Measurements from ENCODE around the gene UHRF1. TPM values are rescaled to one million over a fixed set of nuclear protein-coding genes. Genes with fewer than 3 reads are reported as not detected.

UHRF1 gene
- polyA plus RNA-seq, 1 of the 3 experiments (the other 2 are of a cell fraction): 43.4 TPM

DNA sequence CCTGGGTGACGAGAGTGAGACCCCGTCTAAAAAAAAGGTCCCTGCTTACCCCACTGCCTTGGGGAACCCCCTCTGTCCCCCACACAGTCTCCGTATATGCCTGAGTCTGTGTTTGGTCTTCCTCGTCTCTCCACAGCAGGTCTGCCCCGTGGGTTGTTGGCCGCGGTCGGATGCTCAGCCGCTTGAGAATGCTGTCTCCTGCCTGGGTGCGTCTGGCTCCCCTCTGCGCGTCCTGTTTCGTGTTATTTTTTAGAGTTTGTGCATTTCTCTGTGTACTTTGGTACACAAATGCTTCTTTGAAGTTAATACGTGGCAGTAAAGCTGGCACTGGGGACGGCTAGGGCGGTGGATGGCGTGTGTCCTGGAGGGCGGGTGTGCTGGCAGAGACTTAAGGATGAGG, 94.5 kb downstream of the UHRF1 start (continued):
- no peak for TF ChIP-seq POLR2AphosphoS5 (IDR thresholded peaks at IDR 0.05; ENCODE audit: low read depth, low read length)

DNA sequence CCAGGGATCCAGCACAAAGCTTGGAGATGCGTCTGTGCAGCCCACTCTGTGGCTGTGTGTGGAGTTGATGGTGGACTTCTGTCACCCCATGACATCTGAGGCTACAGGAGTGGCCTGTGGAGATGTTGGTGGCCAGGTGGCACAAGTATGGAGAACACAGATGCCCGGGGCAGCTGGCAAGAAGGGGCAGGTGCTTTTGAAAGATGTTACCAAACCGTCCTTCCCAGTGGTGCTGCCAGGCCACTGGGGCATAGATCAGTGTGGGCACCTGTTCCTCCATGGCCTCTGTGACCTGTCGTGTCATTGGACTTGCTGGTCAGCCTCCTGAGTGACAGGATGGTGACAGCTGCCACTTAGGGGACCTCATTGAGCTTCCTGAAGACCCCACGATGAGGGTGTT, 95.8 kb downstream of the UHRF1 start:
- no peak overlapping the region for H3K9ac ChIP-seq
- no peaks in the 10 kb centered on the region for H3K9me3 ChIP-seq
- H3K4me2 ChIP-seq: no peak overlapping the region
- ChIA-PET POLR2A (interaction anchor here (0.6 kb wide), 1 partner anchor 118 kb away, joined by 7 read pairs; no protein-coding TSS in a partner anchor), CTCF (interaction anchor here (1.2 kb wide), 1 partner anchor 26 kb away, joined by 4 read pairs; no protein-coding TSS in a partner anchor)
- no peak overlapping the region for H3K27ac ChIP-seq (ENCODE audit: low read depth in 2 of 2, low read length in 1 of 2)
- peaks cover 0 to 13% of the 10 kb centered on the region in 2 experiments for H3K36me3 ChIP-seq (replicated peaks in 1 of 2; ENCODE audit: control insufficient read depth in 1 of 2, insufficient read depth in 2 of 2, low read length in 1 of 2)
- peaks cover 100% of the 10 kb centered on the region for H3K79me2 ChIP-seq (ENCODE audit: insufficient read depth)
- no peaks in the 10 kb centered on the region for H3K27me3 ChIP-seq (ENCODE audit: insufficient read depth)
- peaks cover 0 to 9% of the 10 kb centered on the region in 2 experiments; a peak in 1 of 4 replicates for H3K4me1 ChIP-seq (ENCODE audit: control insufficient read depth in 1 of 2, insufficient read depth in 2 of 2, low read depth in 1 of 2, low read length in 1 of 2)
- H3K9me2 ChIP-seq: no peaks in the 10 kb centered on the region
- H3F3A ChIP-seq (replicated peaks; ENCODE audit: insufficient read depth): peaks cover 12% of the 10 kb centered on the region
- no peak for DNase-seq
- H3K4me3 ChIP-seq (ENCODE audit: low read depth in 2 of 2, low read length in 1 of 2): no peak overlapping the region
- peaks cover 85% of the 10 kb centered on the region for H4K20me1 ChIP-seq (ENCODE audit: insufficient read depth)
- TF ChIP-seq, protein P1, sequence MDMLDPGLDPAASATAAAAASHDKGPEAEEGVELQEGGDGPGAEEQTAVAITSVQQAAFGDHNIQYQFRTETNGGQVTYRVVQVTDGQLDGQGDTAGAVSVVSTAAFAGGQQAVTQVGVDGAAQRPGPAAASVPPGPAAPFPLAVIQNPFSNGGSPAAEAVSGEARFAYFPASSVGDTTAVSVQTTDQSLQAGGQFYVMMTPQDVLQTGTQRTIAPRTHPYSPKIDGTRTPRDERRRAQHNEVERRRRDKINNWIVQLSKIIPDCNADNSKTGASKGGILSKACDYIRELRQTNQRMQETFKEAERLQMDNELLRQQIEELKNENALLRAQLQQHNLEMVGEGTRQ (IDR thresholded peaks at IDR 0.05; ENCODE audit: borderline replicate concordance, low read depth, low read length): no peak
- no peak for TF ChIP-seq FOSL2 (IDR thresholded peaks at IDR 0.05; ENCODE audit: borderline replicate concordance, low read depth)
- no peak for TF ChIP-seq FOXJ3 (CRISPR knock-in tag; IDR thresholded peaks at IDR 0.05)
- TF ChIP-seq GATA2 (CRISPR knock-in tag; IDR thresholded peaks at IDR 0.05): no peak
- TF ChIP-seq, protein P2, sequence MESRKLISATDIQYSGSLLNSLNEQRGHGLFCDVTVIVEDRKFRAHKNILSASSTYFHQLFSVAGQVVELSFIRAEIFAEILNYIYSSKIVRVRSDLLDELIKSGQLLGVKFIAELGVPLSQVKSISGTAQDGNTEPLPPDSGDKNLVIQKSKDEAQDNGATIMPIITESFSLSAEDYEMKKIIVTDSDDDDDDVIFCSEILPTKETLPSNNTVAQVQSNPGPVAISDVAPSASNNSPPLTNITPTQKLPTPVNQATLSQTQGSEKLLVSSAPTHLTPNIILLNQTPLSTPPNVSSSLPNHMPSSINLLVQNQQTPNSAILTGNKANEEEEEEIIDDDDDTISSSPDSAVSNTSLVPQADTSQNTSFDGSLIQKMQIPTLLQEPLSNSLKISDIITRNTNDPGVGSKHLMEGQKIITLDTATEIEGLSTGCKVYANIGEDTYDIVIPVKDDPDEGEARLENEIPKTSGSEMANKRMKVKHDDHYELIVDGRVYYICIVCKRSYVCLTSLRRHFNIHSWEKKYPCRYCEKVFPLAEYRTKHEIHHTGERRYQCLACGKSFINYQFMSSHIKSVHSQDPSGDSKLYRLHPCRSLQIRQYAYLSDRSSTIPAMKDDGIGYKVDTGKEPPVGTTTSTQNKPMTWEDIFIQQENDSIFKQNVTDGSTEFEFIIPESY (IDR thresholded peaks at IDR 0.05; ENCODE audit: borderline replicate concordance, low read depth): no peak
- no peak for TF ChIP-seq TCF12 (IDR thresholded peaks at IDR 0.05)
- no peak for TF ChIP-seq RAD21 (IDR thresholded peaks at IDR 0.05; ENCODE audit: low read length)
- no peak for TF ChIP-seq RCOR1 (IDR thresholded peaks at IDR 0.05; ENCODE audit: low read length)
- TF ChIP-seq GABPA (IDR thresholded peaks at IDR 0.05; ENCODE audit: low read depth): no peak
- H2AFZ ChIP-seq (ENCODE audit: low read depth): no peak overlapping the region
- WGBS (ENCODE audit: low lambda C conversion rate): 75% methylated on average over 4 of the region's 5 CpGs

DNA sequence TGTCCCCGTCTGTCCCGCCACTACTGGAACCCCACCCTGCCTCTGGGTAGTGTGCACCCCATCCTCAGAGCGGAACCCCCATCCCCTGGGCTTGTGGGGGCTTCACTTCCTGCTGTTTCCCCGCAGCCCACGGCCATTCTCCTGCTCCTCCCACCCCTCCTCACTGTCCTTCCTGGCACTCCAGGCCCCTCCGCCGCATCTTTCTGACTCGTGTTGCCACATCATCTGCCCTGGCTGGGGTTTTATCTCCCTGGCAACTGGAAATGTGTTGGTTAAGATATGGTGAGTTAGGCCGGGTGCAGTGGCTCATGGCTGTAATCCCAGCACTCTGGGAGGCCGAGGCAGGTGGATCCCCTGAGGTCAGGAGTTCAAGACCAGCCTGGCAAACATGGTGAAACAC, 96.9 kb downstream of the UHRF1 start:
- 84% methylated on average over 9 of the region's 10 CpGs for WGBS (ENCODE audit: low lambda C conversion rate)
- peaks cover 100% of the 10 kb centered on the region for H3K79me2 ChIP-seq (ENCODE audit: insufficient read depth)
- peaks cover 0 to 9% of the 10 kb centered on the region in 2 experiments; a peak in 1 of 4 replicates for H3K4me1 ChIP-seq (ENCODE audit: control insufficient read depth in 1 of 2, insufficient read depth in 2 of 2, low read depth in 1 of 2, low read length in 1 of 2)
- no peak overlapping the region for H3K27ac ChIP-seq (ENCODE audit: low read depth in 2 of 2, low read length in 1 of 2)
- CTCF ChIA-PET: no interaction called here
- H3K9me3 ChIP-seq: no peaks in the 10 kb centered on the region
- H4K20me1 ChIP-seq (ENCODE audit: insufficient read depth): peaks cover 87% of the 10 kb centered on the region
- no peak overlapping the region for H3K9ac ChIP-seq
- no peak overlapping the region for H3K4me2 ChIP-seq
- H3K36me3 ChIP-seq (replicated peaks in 1 of 2; ENCODE audit: control insufficient read depth in 1 of 2, insufficient read depth in 2 of 2, low read length in 1 of 2): peaks cover 0 to 10% of the 10 kb centered on the region in 2 experiments
- no peak for DNase-seq
- POLR2A ChIA-PET: no interaction called here
- no peak overlapping the region for H2AFZ ChIP-seq (ENCODE audit: low read depth)
- H3K9me2 ChIP-seq: no peaks in the 10 kb centered on the region
- H3K4me3 ChIP-seq (ENCODE audit: low read depth in 2 of 2, low read length in 1 of 2): no peak overlapping the region
- H3F3A ChIP-seq (replicated peaks; ENCODE audit: insufficient read depth): peaks cover 10% of the 10 kb centered on the region
- no peaks in the 10 kb centered on the region for H3K27me3 ChIP-seq (ENCODE audit: insufficient read depth)
- no peak for TF ChIP-seq FOSL2 (IDR thresholded peaks at IDR 0.05; ENCODE audit: borderline replicate concordance, low read depth)
- TF ChIP-seq NFIC (IDR thresholded peaks at IDR 0.05; ENCODE audit: borderline replicate concordance): no peak
- TF ChIP-seq MXI1 (IDR thresholded peaks at IDR 0.05; ENCODE audit: low read depth, low read length): no peak
- TF ChIP-seq, protein P3, sequence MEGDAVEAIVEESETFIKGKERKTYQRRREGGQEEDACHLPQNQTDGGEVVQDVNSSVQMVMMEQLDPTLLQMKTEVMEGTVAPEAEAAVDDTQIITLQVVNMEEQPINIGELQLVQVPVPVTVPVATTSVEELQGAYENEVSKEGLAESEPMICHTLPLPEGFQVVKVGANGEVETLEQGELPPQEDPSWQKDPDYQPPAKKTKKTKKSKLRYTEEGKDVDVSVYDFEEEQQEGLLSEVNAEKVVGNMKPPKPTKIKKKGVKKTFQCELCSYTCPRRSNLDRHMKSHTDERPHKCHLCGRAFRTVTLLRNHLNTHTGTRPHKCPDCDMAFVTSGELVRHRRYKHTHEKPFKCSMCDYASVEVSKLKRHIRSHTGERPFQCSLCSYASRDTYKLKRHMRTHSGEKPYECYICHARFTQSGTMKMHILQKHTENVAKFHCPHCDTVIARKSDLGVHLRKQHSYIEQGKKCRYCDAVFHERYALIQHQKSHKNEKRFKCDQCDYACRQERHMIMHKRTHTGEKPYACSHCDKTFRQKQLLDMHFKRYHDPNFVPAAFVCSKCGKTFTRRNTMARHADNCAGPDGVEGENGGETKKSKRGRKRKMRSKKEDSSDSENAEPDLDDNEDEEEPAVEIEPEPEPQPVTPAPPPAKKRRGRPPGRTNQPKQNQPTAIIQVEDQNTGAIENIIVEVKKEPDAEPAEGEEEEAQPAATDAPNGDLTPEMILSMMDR (IDR thresholded peaks at IDR 0.05): no peak
- TF ChIP-seq FOXM1 (IDR thresholded peaks at IDR 0.05; ENCODE audit: low read depth): no peak
- TF ChIP-seq GABPA (IDR thresholded peaks at IDR 0.05; ENCODE audit: low read depth): no peak
- TF ChIP-seq RXRA (IDR thresholded peaks at IDR 0.05; ENCODE audit: borderline replicate concordance, low read depth): no peak
- no peak for TF ChIP-seq JUND (IDR thresholded peaks at IDR 0.05)
- no peak for TF ChIP-seq YY1 (IDR thresholded peaks at IDR 0.05; ENCODE audit: low read depth)
- TF ChIP-seq, protein P2 (IDR thresholded peaks at IDR 0.05; ENCODE audit: borderline replicate concordance, low read depth): no peak
- TF ChIP-seq, protein P4, sequence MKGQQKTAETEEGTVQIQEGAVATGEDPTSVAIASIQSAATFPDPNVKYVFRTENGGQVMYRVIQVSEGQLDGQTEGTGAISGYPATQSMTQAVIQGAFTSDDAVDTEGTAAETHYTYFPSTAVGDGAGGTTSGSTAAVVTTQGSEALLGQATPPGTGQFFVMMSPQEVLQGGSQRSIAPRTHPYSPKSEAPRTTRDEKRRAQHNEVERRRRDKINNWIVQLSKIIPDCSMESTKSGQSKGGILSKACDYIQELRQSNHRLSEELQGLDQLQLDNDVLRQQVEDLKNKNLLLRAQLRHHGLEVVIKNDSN (IDR thresholded peaks at IDR 0.05; ENCODE audit: borderline replicate concordance, low read depth): no peak
- TF ChIP-seq RFX5 (IDR thresholded peaks at IDR 0.05; ENCODE audit: low read length): no peak

Data from SK-N-SH (cell line).